Activated T-cell treated with anti-CD3 and anti-CD28 coated beads for 1 hour (primary cell): ENCODE results near the gene COL5A1.

ENCODE experiments used
- DNase-seq: peaks from one replicate; pipeline ENCODE4 v3.0.0-alpha.2; 2020; ENCODE audit warnings: low read depth

The COL5A1 gene

DNA sequence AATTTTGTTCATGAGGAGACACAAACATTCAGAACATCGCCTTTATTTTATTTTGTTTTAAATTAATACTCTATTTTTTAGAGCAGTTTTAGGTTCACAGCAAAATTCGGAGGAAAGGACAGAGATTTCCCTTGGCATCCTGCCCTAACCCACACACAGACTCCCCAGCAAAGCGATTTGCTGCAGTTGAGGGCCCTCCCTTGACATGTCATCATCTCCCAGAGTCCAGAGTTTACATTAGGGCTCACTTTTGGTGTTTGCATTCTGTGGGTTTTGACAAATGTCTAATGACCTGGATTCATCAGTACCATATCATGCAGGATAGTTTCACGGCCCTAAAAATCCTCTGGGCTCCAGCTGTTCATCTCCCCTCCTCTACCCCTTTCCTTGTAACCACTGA lies 33.6 kb upstream of the COL5A1 start:
- no peak for DNase-seq

DNA sequence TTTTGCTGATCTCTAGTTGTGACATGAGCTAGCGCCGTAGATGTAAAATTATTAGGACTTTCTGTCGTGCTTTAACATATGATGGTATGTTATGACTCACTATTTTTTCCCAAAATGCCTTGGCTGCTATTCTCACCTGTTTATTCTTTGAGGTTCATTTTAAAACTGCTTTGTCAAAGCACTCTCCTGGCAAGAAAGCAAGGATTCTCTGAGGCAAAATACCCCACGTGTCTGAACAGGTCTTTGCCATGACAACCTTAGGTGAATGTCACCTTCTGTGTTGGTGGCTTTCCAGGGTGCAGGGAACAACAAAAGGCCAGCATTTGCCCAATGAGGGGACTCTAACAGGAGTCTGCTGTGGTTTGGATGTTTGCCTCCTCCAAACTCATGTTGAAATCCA lies 30.6 kb upstream of the COL5A1 start:
- no peak for DNase-seq

DNA sequence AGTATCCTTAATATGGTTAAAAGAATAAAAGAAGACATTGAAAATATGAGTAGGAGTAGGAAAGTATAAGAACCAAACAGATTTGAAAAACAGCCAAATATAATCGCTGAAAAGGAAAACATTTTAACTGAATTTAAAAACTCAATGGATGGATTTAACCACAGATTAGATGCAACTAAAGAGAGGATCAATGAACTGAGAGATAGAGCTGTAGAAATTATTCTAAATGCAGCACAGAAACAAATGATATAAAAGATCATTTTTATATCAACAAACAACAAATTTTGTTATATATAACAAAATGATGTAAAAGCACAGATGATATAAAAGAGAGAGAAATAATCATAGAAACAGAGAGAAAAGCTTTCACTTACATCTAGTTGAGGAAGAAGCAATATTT lies 29.3 kb upstream of the COL5A1 start:
- DNase-seq, result no peak

DNA sequence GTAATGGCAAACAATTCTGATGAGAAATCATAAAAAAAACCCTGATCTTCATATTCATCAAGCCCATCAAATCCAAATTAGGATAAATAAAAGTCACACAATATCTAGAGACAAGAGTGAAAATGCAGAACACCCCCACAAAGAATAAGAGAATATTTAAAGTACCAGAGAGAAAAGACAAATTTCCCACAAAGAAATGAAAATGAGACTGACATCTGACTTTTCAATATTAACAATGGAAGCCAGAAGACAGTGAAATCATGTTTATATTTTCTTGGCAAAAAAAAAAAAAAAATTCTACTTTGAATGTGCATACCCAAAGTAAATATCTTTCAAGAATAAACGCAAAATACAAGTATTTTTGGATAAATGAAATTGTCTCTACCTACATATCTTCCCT lies 28.9 kb upstream of the COL5A1 start:
- no peak for DNase-seq

DNA sequence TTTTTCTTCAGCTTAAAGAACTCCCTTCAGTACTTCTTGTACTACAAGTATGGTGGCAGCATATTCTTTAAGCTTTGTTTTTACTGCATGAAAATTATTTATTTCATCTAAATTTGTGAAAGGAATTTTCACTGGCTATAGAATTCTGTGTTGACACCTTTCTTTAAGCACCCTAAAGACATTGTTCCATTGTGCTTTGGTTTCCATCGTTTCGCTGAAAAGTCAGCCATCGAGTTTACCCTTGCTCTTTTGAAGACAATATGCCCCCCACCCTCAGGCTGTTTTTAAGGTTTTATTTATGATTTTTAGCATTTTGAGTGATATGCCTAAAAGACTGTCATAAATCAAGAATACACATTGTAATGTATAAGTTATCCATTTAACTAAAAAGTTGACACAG lies 27.3 kb upstream of the COL5A1 start:
- no peak for DNase-seq

DNA sequence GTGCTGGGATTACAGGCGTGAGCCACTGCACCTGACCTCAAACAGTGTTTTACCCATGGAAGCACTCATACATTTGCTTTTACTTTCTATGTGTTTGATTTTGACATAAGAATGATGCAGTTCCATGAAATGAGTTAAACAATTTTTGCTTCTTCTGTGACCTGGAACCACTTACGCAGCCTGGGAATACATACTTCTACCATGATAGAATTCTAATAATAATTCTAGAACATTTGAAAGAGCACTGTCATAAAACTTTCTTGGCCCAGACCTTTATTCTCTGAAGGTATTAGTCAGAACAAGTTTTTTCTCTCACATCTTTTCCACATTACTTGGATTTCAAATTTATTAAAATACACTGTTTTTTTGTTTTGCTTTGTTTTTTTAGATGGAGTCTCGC lies 25.3 kb upstream of the COL5A1 start:
- DNase-seq, result no peak

DNA sequence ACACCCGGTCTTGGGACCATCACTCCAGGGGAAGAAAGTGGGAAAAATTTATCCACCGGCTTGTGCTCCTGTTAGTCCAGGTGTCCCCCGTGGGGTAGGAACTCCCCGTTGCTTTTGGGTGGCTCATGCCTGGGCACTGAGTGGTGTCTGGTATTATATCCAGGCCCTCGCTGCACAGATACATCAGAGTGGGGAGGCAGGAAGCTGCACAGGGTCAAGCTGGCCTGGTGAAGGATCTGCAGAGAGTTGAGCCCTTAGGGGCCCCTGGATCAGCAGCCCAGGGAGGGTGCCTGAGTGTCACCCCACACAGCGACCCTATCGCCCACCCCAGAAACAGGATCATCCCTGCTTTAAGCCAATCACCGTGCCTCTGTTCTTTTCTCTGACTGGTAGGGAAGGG lies 24.4 kb upstream of the COL5A1 start:
- no peak for DNase-seq

DNA sequence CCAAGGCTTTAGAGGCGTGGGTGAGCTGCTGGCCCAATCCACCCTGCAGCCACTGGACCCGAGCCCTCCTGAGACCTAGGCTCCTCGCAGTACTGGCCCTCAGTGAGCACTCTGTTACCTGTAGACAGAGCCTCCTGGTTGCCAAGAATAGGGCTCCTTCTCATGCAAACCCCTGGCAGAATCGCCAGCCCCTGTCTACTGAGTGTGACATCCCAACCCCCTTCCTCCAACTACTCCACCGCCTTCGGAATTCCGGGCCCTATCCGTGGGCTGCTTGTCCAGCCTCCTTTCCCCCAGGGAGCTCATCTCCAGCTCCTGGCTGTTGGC lies 23.8 kb upstream of the COL5A1 start:
- DNase-seq, result no peak

DNA sequence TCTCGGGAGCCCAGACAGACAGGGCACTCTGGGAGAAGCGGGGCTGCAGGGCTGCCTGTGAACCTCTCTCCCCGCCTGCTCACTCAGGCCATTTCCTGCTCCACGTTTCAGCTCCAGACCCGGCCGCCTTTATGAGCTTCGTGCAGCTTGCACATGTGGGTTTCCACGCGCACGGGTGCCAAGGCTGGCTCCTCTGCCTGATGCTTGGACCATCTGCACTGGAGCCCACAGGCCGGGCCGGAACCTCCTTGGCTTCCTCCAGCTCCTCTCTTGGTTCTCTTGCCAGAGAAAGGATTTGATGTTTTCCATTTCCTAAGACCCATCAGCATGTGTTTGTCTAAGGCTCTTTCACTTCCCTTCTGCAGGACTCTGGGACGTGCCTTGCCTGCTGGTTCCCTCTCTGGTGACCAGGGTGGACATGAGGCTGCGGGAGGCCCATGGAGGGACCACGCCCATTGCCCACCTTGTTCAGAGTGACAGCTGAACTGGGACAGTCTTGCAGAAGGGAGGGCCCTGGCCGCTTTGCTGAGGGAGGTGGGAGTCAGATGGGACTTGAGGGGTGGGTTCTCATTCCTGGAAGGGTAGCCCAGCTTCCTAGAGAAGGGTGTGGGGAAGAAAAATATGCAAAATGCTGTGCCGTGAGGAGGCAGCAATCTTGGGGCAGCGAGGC lies 23.3 kb upstream of the COL5A1 start:
- no peak for DNase-seq

DNA sequence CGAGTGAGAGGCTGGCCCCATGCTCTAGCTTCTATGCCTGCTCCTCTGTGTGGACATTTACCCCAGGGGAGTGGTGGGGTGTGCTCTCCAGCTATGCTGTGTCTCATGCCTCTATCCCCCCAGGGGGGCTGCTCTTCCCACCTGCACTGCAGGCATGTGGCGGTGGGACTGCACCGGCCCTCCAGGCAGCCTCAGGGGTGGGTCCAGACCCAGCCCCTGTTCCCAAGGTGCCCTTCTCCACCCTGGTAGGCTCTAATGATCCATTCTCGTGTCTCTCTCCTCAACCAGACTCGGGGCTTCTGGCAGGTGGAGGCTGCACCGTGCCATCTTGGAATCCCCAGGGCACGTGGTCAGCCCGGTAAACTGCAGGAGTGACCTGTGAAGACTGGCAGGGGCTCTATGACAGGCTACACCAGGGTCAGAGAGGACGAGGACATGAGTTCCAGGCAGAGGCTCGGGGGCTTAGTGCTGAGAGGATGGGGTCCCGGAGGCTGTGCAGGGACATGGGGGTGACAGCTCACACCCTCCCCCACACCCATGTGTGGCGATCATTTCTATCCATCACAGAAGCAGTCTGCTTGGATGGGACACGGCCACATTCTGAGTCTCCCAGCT lies 22.7 kb upstream of the COL5A1 start:
- no peak for DNase-seq

DNA sequence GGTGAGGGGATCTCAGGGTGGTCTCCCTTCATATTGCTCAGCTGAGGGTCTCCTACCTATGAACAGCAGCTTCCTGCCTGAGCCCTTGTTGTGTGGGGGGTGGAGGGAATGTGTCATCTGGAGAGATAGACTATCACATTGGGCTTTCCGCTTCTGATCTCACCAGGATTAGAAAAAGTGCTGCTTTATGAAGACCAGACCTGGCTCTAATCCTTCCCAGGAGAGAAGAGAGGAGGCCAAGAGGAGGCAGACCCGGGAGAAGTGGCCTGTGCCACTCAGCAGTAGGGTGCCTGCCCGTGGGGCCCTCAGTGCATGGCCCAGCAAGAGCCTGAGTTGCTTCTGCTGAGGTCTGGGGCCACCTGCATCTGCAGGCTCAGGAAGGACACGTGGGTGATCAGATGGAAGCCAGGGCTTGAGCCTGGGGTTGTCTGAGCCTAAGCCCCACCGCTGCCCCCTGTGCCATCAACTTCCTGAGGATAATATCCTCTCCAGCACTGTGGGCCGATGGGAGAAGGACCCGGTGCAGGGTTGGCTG lies 22.1 kb upstream of the COL5A1 start:
- DNase-seq, result no peak

DNA sequence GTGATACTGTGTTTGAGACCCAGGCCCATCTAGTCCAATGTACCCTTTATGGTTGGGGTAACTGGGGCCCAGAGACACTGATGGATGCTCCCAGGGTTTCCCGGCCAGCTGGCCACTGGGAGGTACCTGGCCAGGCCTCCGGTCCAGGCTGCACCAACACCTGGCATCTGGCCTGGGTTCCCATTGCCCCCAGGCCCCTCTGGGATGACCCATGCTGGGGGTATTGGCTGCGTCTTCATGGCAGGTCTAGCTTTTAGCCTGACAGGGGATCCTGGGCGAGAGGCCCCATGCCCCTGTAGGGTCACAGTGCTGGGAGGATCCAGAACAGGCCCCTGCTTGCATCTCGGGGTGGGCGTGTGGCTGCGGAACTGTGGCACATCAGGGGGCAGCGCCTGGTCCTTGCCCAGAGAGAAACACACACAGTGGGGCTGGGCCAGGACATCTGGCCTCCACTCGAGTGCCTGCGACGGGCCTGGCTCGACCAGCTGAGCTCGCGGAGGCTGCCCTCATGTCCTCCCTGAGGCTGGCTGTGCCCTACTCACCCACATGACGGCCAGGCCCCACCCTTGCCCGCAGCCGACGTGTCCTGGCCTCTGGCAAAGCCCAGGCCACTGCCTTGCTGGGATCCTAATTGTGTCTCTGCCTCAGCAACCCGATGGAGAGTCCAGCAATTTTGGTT lies 21.5 kb upstream of the COL5A1 start:
- no peak for DNase-seq

DNA sequence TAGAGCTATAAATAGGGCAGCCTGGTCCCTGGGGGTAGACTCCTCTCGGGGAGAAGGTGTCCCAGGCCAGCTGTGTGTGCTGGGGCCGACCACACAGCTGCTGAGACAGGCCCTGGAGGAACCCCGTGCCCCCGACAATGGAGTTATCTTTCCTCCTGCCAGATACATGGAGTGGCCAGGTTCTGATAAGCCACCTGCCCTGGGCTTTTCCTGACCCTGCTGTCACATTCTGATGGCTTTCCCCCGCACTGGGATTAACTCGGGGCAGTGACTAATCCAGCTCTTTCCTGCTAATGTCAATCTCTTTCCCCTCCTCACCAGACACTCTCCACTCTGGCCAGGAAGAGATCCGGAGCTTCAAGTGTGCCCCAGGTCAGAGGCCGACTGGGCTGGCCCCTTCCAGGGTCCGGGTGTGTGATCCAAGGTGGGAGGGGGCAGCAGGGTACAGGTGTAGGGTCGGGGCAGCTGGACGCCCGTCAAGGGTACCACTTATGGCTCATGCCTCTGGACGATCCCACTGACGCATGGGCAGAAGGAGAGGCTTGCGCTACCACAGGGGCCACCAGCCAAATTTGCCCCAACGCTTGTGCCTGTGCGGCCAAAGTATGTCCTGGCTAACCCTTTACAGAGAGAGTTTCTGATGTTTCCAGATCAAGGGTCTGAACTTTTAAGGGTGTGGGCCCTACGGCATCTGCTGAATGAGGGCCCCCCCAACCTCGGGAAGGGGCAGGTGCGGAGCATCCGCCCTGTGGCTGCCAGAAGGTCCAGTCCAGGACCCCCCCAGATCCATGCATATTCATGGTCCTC lies 20.6 kb upstream of the COL5A1 start:
- no peak for DNase-seq

DNA sequence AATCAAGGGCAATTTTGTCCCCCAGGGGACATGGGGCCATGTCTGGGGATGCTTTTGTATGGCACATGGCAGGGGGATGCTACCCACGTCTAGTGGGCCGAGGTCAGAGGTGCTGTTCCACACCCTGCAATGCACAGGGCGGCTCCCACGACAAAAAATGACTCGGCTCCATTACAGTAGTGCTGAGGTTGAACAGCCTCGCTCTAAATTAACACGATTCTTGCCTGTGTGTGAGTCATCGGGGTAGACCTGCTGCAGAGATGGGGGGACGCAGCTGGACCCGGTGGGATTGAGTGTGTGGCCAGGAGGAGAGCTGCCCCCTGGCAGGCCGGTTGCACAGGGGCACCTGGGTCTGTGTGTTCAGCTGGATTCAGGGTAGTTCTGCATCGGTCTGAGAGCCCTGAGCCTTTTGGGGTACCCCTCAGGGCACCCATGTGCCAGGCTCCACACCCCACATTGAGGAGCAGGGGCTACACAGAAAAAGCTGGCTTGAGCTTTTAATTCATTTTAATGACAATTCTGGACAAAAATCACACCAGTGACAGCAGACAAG lies 20.0 kb upstream of the COL5A1 start:
- no peak for DNase-seq

DNA sequence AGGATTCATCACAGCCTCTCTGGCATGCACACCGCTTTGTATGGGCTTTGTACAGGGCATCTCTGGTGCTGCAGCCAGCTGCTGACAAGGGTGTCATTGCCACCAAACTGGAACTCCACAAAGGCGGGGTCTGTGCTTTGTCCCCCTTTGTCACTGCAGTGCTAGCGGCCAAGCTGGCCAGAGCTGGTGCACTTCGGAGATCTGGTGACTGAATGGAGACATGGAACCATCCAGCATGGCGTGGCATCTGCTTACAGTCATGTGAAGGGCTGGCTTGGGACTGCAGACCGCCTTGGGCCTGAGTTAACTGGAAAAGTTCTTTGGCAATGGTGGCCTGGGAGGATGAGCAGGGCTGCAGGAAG lies 18.7 kb upstream of the COL5A1 start:
- DNase-seq, result no peak

DNA sequence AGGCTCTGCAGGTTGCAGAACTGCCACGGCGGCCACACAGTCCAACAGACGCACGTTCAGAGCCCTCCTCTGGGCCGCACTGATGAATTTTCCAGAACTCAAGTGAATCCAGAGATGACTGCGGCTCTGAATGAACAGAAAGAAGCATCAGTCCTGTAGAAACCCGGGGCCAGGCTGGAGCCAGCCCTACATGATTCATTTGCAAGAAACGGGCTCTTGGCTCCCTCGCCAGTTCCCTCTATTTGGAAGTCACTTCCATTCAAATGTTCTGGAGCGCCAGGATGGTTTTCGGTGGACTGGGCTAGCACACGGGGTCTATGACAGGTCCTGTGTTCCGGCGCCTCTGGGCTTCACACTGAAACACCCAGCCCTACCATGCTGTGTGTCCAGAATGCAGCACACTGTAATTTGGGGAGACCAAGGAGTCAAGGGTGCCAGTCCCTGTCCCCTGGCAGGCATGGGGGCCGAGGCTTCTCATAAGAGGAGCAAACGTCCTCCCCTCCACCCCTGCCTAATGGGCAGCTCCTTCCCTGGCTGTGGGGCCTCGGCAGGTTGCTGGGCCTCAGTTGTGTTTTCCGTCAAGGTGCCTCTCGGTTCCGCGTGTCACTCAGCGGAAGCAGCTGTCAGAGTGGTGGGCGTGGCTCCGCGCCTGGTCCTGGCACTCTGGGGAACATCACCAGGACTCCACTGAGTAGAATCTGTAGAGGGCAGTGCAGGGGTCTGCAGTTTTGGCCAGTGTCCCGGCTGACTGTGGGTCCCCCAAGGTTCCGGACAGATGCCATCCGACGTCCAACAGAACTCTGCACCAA lies 18.1 kb upstream of the COL5A1 start:
- DNase-seq, result no peak

DNA sequence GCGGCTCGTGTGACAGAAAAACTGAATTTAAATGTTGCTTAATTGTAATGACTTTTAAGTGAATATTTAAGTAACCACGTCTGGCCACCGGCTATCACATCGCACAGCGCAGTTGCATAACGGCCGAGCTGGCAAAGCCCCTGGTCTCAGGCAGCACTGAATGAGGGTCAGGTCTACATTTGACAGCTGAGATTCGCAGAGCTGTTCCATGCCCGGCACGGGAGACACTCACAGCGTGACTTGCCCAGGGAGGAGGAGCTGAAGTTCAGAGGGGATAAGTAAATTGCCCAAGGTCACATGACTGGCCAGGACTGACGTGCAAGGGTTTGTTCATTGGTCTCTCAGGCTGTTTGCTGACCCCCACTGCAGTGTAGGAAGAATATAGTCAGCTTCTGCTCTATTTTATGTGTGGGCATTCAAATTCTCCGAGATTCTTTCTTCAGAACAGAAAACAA lies 17.4 kb upstream of the COL5A1 start:
- DNase-seq, result no peak

DNA sequence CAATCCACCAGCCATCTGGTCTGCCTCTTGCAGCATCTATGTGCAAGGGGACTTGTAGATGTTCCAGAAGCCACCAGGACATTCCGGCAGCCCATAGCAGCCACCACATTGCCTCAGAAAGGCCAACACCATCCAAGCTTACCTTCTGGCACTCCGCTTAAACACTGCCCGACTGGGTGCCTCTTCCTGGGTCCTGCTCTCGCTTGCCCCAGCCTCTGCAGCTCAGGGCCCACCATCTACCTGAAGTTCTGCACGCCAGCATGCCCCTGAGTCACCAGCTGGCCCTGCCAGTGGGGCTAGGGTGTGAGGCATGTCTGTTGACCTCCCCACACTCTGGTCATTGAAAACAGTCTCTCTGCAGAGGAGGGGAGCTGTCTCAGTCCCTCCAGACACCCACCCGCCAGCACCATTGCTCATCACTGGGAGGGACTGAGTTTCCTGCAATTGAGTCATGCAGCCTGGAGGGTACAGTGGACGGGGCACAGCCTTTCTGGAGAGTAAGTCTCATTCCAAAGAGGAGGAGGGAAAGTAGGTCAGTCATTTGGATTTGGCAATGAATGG lies 16.9 kb upstream of the COL5A1 start:
- DNase-seq, result no peak

DNA sequence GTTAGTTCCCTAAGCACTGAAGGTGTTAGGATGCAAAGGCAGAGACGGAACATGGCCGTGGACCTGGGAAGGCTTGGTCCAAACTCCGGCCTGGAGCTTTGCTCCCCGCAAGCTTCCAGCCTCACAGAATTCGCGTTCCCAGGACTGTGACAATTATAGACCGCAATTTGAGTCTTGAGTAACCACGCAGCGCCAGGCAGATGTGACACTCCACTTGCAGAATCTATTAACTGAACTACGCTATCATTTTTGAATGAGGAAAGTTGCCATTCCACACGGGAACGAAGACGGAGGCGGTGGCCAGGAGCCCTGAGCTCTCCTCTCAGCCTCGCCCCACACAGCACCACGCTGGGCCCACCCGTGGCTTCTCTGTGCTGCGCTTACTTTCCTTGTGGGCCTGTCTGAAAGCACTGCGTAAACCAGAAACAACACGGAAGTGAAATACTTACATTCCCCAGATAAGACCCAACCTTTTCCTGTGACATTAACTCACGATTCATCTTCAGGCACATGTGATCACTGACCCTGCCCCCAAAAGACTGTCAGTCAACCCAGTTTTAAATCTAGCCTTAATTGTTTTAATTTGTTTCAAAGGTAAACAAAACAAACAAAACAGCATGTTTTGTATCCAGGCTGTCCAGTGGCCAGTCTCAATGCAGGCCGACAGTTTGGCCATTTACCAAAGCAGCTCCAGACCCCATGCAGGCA lies 16.1 kb upstream of the COL5A1 start:
- DNase-seq, result no peak

DNA sequence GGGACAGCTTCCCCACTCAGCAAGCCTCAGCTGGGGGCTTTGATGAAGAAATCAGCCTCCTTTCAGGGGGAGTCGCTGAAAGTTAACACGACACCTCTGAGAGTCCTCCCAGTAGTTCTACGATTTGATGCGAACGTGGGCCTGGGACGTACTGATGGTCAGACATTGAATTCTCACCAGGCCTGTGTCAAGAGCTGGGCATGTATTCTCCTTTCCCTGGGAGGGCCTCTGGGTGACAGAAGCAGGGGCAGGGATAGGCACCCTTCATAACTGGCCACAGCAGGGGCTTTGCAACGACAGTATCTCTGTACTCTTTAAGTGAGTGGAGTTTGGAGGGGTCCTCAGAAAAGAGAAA lies 15.6 kb upstream of the COL5A1 start:
- DNase-seq, result no peak
